ENCODE results near the gene CLDN7.

DNA sequence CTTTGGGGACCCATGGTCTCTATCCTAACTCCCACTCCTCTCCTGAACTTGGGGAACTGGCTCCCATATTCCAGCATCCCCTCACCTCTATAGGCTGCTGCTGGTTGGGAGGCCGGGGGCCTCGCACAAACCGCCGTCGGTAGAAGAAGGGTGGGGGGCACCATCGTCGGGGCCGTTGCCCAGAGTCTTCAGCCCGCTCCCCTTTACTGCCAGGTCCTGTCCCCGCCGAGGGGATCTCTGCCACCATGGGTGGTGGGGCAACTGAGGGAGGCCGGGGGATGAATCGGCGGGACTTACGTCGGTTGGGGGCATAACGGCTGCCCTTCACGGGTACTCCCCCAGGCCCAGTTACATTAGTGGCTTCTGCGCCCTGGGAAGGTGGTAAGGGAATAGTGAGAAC is 27.9 kb upstream of the CLDN7 start:
- TF ChIP-seq, protein P1, sequence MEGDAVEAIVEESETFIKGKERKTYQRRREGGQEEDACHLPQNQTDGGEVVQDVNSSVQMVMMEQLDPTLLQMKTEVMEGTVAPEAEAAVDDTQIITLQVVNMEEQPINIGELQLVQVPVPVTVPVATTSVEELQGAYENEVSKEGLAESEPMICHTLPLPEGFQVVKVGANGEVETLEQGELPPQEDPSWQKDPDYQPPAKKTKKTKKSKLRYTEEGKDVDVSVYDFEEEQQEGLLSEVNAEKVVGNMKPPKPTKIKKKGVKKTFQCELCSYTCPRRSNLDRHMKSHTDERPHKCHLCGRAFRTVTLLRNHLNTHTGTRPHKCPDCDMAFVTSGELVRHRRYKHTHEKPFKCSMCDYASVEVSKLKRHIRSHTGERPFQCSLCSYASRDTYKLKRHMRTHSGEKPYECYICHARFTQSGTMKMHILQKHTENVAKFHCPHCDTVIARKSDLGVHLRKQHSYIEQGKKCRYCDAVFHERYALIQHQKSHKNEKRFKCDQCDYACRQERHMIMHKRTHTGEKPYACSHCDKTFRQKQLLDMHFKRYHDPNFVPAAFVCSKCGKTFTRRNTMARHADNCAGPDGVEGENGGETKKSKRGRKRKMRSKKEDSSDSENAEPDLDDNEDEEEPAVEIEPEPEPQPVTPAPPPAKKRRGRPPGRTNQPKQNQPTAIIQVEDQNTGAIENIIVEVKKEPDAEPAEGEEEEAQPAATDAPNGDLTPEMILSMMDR (IDR thresholded peaks at IDR 0.05; ENCODE audit: low read depth, low read length, missing input control): no peak
- no peak for TF ChIP-seq TAF1 (conservative IDR thresholded peaks at IDR 0.05)
- TF ChIP-seq RXRA (IDR thresholded peaks at IDR 0.05): no peak
- TF ChIP-seq, protein P2, sequence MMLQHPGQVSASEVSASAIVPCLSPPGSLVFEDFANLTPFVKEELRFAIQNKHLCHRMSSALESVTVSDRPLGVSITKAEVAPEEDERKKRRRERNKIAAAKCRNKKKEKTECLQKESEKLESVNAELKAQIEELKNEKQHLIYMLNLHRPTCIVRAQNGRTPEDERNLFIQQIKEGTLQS (IDR thresholded peaks at IDR 0.05): no peak

All from liver (tissue), 3 donors.